ENCODE results near the gene PRR22.

DNA sequence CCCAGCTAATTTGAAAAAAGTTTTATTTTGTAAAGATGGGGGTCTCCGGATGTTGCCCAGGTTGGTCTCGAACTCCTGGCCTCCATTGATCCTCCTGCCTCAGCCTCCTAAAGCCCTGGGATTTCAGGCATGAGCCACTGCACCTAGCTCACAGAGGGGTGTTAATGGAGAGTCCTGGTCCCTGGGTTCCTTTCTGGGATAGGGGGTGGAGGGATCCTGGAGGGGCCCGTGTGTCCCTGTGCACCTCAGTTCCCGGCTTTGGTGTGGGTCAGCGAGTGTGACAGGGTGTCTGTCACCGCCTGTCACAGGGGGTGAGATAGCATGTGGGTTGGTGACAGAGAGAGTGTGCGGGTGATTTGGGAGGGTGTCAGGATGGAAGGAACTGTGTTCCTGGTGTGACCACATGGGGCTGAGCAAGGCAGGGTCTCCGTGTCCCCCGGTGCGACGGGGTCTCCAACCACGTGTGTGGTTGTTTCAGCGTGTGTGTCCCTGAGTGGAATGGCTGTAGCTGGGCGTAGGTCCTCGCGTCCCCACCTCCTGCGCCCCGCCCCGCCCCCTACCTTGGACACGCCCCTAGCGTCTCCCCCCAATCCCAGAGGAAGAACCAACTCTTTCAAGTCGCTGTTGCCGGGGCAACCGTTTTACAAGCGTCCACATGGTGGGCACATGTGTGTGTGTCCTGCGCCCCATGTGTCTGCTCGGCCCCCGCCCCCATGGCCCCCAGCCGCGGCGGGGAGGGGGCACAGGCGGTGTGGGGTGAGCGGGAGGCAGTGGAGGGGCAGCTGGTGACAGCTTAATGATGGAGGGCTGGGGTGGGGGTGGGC is 17.5 kb upstream of the PRR22 start:
- TF ChIP-seq, protein P1, sequence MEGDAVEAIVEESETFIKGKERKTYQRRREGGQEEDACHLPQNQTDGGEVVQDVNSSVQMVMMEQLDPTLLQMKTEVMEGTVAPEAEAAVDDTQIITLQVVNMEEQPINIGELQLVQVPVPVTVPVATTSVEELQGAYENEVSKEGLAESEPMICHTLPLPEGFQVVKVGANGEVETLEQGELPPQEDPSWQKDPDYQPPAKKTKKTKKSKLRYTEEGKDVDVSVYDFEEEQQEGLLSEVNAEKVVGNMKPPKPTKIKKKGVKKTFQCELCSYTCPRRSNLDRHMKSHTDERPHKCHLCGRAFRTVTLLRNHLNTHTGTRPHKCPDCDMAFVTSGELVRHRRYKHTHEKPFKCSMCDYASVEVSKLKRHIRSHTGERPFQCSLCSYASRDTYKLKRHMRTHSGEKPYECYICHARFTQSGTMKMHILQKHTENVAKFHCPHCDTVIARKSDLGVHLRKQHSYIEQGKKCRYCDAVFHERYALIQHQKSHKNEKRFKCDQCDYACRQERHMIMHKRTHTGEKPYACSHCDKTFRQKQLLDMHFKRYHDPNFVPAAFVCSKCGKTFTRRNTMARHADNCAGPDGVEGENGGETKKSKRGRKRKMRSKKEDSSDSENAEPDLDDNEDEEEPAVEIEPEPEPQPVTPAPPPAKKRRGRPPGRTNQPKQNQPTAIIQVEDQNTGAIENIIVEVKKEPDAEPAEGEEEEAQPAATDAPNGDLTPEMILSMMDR (IDR thresholded peaks at IDR 0.05; ENCODE audit: poor library complexity) = no peak
- TF ChIP-seq EZH2 (IDR thresholded peaks at IDR 0.05; ENCODE audit: borderline replicate concordance) (no peak), EZH2phosphoT487 (IDR thresholded peaks at IDR 0.05; ENCODE audit: low read depth, severe bottlenecking, unreplicated experiment) (no peak)

Data from hepatocyte (in vitro differentiated cells).